Activated T-helper 2 cell treated with anti-CD3 and anti-CD28 coated beads, Interferon-gamma antibody, Interleukin-2, Interleukin-4, amounts not matched to agents 10 μg/mL and 5 μg/mL and 100 μg/mL, durations not matched to agents 14 hours and 24 hours and 36 hours (primary cell): Measurements from ENCODE around the gene OTOP3. TPM values are rescaled to one million over a fixed set of nuclear protein-coding genes. Genes with fewer than 3 reads are reported as not detected.
A peak's percentile ranks its signal among the peaks of the same experiment; 100 is the strongest.
"Not testable (repeated sequence)": the region's sequence is repeated elsewhere in the genome, so short reads cannot be mapped to it uniquely, and the experiment has no call there.

Source experiments
- DNase-seq: peaks from one replicate; pipeline ENCODE4 v3.0.0; 2021; ENCODE audit warnings: low spot score
- H3K27ac Mint-ChIP-seq: one replicate; pipeline ENCODE4 v1.8.0; 2021; ENCODE audit warnings: mixed read lengths
- H3K27me3 Mint-ChIP-seq: one replicate; pipeline ENCODE4 v1.8.0; 2021; ENCODE audit warnings: low read depth, mixed read lengths
- H3K36me3 Mint-ChIP-seq: one replicate; pipeline ENCODE4 v1.8.0; 2021; ENCODE audit warnings: low read depth, mixed read lengths
- H3K4me1 Mint-ChIP-seq: one replicate; pipeline ENCODE4 v1.8.0; 2021; ENCODE audit warnings: low read depth, mixed read lengths
- H3K4me3 Mint-ChIP-seq: one replicate; pipeline ENCODE4 v1.8.0; 2021; ENCODE audit warnings: low read depth, mild to moderate bottlenecking, moderate library complexity, mixed read lengths
- H3K9me3 Mint-ChIP-seq: one replicate; pipeline ENCODE4 v1.8.0; 2021; ENCODE audit warnings: mixed read lengths
- intact Hi-C: fragments of 100-400 bp; cut with micrococcal nuclease; formaldehyde crosslinking; loops from one replicate; pipeline ENCODE4 v1.15.1; 2023
- total RNA-seq: library from RNA; stranded (reverse); gene quantifications from 2 replicates; pipeline ENCODE4 v1.2.3, GENCODE V29; 2022

Gene OTOP3
- total RNA-seq, 1 donor from 2014 or later = not detected

DNA sequence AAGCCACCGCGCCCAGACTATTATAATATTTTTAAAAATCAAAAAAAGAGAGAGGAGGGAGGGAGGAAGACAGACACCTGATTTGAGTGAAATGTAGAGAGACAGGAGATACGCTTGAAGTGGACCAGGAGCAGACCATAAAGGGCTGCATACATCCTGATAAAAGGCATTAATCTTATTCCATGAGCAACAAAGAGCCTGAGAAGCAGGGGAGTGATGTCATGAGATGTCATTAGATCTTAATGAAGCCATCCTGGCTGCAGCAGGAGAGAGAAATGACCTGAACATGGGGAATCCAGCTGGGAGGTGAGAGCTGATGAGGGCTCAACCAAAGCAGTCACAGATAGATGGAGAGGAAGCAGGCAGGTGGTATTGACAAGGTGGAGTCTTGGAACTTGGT is 42.1 kb downstream of the OTOP3 start:
- peaks cover 30% of the 10 kb centered on the region for H3K27me3 Mint-ChIP-seq

DNA sequence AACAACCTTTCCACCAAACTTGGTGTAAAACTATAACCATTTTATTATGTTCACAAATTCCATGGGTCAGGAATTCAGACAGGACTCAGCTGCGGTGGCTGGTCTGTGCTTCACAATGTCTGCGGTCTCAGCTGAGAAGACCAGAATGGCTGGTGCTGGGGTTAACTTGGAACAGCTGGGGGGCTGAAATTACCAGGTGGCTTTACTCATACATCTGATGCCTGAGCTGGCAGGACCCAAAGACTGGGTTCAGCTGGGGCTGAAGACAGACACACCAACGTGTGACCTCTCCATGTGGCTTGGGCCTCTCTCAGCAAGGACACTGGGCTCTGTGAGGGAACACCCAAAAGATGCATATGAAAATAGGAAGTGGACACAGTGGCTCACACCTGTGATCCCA is 42.5 kb downstream of the OTOP3 start:
- intact Hi-C loops = no loop called here
- peaks cover 9% of the 10 kb centered on the region for H3K4me1 Mint-ChIP-seq
- H3K27ac Mint-ChIP-seq = no peak overlapping the region
- H3K27me3 Mint-ChIP-seq = peaks cover 26% of the 10 kb centered on the region
- H3K9me3 Mint-ChIP-seq = no peaks in the 10 kb centered on the region
- H3K4me3 Mint-ChIP-seq = no peak overlapping the region
- no peaks in the 10 kb centered on the region for H3K36me3 Mint-ChIP-seq
- DNase-seq = no peak

More for the DNA sequence above, 42.1 kb downstream of the OTOP3 start:
- intact Hi-C loops = no loop called here
- Mint-ChIP-seq H3K4me3 (no peak overlapping the region), H3K27ac (no peak overlapping the region), H3K9me3 (no peaks in the 10 kb centered on the region), H3K36me3 (no peaks in the 10 kb centered on the region), H3K4me1 (peaks cover 13% of the 10 kb centered on the region)
- no peak for DNase-seq

DNA sequence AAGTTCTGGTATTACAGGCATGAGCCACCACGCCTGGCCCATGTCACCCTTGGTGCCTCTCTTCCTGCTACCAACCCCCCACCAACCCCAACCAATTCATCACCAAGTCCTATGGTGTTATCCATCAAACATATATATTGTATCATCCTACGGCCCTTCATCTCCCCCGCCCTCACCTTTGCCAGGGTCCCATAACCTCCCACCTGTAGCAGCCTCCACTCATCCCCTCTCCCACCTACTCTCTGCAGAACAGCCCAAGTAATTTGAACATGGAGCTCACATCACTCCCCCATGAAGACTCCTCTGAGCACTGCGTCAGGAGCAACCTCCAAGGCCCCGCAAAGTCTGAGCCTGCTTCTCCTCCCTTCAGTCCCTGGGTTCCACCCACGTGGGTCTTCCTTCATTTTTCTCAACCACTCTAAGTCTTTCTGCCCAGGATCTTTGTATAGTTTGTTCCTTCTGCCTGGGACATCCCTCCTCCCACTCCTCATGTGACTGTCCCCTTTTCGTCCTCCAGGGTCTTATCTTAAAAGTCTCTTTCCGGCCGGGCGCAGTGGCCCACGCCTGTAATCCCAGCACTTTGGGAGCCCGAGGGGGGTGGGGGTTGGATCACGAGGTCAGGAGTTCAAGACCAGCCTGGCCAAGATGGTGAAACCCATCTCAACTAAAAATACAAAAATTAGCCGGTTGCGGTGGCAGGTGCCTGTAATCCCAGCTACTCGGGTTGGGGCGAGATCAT is 43.9 kb downstream of the OTOP3 start:
- peaks cover 10% of the 10 kb centered on the region for H3K4me1 Mint-ChIP-seq
- intact Hi-C loops = loop anchor here (5.0 to 10.0 kb wide), 3 partner anchors 53 to 195 kb away; no protein-coding TSS in a partner anchor
- no peaks in the 10 kb centered on the region for H3K9me3 Mint-ChIP-seq
- H3K27me3 Mint-ChIP-seq = peaks cover 29% of the 10 kb centered on the region
- H3K36me3 Mint-ChIP-seq = no peaks in the 10 kb centered on the region
- DNase-seq = no peak
- no peak overlapping the region for H3K4me3 Mint-ChIP-seq
- H3K27ac Mint-ChIP-seq = no peak overlapping the region

DNA sequence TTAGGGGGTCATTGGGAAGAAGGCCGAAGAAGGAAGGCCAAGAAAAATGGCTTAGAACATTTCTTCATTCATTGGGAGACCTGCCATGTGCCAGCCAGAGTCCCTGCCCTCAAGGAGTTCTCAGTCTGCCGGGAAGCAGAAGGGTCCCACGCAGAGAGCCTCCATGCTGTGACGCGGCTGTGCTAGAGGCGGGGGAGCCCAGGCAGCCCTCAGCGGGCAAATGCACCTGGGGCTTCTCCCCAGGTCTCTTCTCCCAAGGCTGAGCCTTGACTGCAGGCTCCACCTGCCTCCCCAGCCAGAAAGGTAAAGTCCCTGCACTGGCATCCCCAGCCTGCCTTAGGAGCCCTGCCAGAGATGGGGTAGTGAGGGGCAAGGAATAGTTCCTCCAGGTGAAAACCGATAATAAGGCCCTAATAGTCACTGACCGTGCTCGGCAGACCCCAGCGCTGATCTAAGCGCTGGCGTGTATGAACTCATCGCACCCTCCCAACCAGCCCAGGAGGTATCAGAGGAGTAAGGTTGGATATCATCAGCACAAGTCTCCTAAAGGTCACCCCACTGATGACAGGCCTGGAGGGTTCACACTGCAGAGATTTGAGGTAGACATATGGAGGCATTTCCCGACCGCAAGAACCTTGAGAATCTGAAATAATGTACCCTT is 45.8 kb downstream of the OTOP3 start:
- H3K4me1 Mint-ChIP-seq = peaks cover 12% of the 10 kb centered on the region
- no peak for DNase-seq
- H3K27ac Mint-ChIP-seq = peak overlapping the region; percentile 29
- no peaks in the 10 kb centered on the region for H3K36me3 Mint-ChIP-seq
- no peaks in the 10 kb centered on the region for H3K9me3 Mint-ChIP-seq
- peak overlapping the region; percentile 76 for H3K4me3 Mint-ChIP-seq
- intact Hi-C loops = loop anchor here (5.0 to 10.0 kb wide), 3 partner anchors 51 to 197 kb away; no protein-coding TSS in a partner anchor
- peaks cover 35% of the 10 kb centered on the region for H3K27me3 Mint-ChIP-seq

DNA sequence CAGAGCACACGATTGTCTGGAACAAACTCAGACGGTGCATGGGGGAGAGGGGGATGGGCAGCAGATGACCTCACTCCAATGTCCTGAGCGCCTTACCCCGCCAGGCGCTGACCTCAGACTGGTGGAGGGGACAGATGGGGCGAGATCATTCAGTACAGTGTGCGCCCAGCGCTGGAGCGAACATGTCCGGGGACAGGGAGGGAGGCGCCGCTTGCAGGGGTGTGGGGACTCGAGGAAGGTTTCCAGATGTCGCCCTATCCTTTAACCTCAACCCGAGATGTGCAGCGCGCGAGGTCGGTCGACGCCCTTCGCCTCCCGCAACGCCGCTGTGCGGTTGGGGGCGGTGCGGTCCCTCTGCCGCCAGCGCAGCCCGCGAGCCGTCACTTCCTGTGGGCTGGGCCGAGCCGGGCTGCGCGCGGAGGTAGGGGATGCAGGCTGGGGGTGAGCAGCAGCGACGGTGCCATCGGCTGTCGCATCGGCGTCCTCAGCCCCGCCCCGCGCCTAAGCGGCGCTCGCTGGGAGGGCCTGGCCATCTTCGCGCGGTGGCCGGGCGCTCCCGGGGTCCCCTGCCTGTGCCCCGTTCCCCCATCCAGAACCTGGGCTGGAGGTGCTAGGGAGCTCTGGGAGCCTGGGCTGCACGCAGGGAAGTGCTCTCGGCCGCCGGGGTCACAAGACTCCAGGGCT is 46.4 kb downstream of the OTOP3 start:
- peak; percentile 77 for DNase-seq
- Mint-ChIP-seq H3K27ac (peak overlapping the region; percentile 29), H3K4me3 (peak overlapping the region; percentile 76), H3K36me3 (no peaks in the 10 kb centered on the region), H3K9me3 (no peaks in the 10 kb centered on the region), H3K27me3 (peaks cover 37% of the 10 kb centered on the region), H3K4me1 (peaks cover 17% of the 10 kb centered on the region)
- intact Hi-C loops = loop anchor here (2.0 to 10.0 kb wide), 4 partner anchors 31 to 197 kb away; partner anchors contain the start of gene MRPL58

DNA sequence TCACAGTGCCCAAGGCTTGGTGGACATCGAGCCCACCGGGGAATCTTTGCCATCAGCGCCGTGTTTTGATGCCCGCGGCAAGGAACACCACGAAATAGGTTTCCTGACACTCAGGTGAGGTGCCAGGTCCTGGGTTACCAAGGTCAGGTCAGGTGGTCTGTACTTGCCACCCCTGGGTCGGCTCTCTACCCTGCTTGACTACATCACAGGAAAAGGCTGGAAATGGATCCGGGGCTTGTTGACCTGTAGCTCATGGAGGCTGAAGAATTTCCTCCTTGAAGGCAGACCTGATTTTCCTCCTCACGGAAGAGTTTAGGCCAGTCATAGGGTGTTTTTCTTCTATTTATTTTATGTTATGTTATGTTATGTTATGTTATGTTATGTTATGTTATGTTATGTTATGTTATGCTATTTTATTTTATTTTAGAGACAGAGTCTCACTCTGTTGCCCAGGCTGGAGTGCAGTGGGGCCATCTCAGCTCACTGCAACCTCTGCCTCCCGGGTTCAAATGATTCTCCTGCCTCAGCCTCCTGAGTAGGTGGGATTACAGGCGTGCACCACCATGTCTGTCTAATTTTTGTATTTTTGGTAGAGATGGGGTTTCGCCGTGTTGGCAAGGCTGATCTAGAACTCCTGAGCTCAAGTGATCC is 47.1 kb downstream of the OTOP3 start:
- peaks cover 38% of the 10 kb centered on the region for H3K27me3 Mint-ChIP-seq
- peak overlapping the region; percentile 76 for H3K4me3 Mint-ChIP-seq
- not testable (repeated sequence) for DNase-seq, H3K9me3 Mint-ChIP-seq, H3K27ac Mint-ChIP-seq, H3K36me3 Mint-ChIP-seq
- H3K4me1 Mint-ChIP-seq = peaks cover 19% of the 10 kb centered on the region
- intact Hi-C loops = loop anchor here (2.0 to 10.0 kb wide), 4 partner anchors 30 to 198 kb away; partner anchors contain the start of gene MRPL58

DNA sequence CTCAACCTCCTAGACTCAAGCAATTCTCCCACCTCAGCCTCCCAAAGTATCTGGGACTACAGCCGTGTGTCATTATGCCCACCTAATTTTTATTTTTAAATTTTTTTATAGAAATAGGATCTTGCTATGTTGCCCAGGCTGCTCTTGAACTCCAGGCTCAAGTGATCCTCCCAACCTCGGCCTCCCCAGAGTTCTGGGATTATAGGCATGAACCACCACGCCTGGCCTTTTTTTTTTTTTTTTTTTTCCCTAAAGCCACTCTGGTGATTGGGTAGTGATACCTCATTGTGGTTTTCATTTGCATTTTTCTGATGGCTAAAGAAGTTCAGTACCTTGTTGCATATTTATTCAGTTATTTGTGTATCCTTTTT is 50.5 kb downstream of the OTOP3 start:
- H3K27ac Mint-ChIP-seq = no peak overlapping the region
- no peak for DNase-seq
- H3K36me3 Mint-ChIP-seq = no peaks in the 10 kb centered on the region
- H3K4me3 Mint-ChIP-seq = no peak overlapping the region
- H3K4me1 Mint-ChIP-seq = peaks cover 17% of the 10 kb centered on the region
- no peaks in the 10 kb centered on the region for H3K9me3 Mint-ChIP-seq
- intact Hi-C loops = loop anchor here (10.0 kb wide), 2 partner anchors 129 to 201 kb away; no protein-coding TSS in a partner anchor
- H3K27me3 Mint-ChIP-seq = peaks cover 33% of the 10 kb centered on the region

DNA sequence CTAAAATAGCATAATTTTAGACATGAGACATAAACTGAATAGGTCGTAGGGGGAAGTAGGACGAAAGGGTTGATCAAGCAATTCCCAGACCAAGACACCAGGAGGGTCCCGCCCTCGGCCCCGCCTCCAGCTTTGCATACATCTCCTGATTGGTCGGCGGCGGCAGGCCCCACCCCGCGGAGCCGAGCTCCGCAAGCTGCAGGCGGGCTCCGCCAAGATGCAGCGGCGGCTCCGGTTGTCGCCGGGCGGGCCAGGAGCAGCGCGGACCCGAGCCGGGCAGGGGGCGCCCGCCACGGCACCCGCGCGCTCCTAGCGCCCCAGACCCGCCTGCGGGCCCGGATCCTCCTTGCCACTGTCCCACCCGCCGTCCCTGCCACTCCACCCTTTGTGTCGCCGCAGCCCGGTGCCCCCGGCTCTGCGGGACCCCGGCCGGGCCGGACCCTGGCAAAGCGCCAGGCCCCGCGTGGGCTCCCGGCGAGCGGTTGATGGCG is 51.8 kb downstream of the OTOP3 start, which contains the start of gene CDR2L:
TSS of gene CDR2L (plus strand) at position 215 of the 491 bp plus-strand sequence. CDS start 412 bp downstream, outside the sequence.
- Mint-ChIP-seq H3K36me3 (no peaks in the 10 kb centered on the region), H3K9me3 (no peaks in the 10 kb centered on the region), H3K4me3 (peak within 1 kb of the TSS; percentile 83), H3K27me3 (peaks cover 35% of the 10 kb centered on the region), H3K4me1 (peaks cover 10% of the 10 kb centered on the region), H3K27ac (no peak within 1 kb of the TSS)
- intact Hi-C loops = loop anchor here (10.0 kb wide), 2 partner anchors 127 to 203 kb away; no protein-coding TSS in a partner anchor
- DNase-seq = peak; percentile 88

DNA sequence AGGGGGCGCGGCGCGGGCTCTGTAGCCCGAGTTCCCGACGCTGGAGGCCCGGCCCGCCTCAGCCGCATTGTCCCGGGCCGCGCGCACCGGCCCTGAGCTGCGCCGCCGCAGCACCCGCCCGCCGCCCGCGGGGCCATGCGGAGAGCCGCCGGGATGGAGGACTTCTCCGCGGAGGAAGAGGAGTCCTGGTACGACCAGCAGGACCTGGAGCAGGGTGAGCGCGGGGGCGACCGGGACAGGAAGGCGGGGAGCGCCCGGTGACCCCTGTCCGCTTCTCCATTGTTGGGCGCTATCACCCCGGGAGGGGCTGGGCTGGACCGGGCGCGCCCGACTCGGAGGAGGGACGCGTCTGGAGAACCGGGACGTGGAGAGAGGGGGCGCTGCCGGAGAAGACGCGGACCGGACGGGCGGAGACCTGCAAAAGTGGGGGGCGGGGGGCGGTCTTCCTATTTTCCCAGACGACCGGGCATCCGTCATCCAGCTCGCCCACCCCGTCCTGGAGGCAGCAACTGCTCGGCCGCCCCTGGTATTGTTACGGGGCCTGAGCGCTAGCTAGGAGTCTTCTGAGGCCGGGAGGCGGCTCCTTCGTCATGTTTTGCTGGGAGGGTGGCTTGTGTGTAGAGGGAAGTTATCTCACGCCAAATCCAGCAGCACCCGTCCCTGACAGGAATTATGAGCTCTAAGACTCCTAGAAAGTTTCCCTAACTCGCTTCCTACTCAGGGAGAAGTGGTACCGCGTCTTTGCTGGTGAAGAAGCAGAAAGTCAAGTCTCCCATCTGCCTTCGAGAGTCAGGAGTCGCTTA is 52.4 kb downstream of the OTOP3 start:
- peaks cover 10% of the 10 kb centered on the region for H3K4me1 Mint-ChIP-seq
- intact Hi-C loops = loop anchor here (10.0 kb wide), 2 partner anchors 127 to 203 kb away; no protein-coding TSS in a partner anchor
- H3K27ac Mint-ChIP-seq = no peak overlapping the region
- no peak for DNase-seq
- peaks cover 41% of the 10 kb centered on the region for H3K27me3 Mint-ChIP-seq
- H3K9me3 Mint-ChIP-seq = no peaks in the 10 kb centered on the region
- H3K36me3 Mint-ChIP-seq = no peaks in the 10 kb centered on the region
- H3K4me3 Mint-ChIP-seq = peak overlapping the region; percentile 69

DNA sequence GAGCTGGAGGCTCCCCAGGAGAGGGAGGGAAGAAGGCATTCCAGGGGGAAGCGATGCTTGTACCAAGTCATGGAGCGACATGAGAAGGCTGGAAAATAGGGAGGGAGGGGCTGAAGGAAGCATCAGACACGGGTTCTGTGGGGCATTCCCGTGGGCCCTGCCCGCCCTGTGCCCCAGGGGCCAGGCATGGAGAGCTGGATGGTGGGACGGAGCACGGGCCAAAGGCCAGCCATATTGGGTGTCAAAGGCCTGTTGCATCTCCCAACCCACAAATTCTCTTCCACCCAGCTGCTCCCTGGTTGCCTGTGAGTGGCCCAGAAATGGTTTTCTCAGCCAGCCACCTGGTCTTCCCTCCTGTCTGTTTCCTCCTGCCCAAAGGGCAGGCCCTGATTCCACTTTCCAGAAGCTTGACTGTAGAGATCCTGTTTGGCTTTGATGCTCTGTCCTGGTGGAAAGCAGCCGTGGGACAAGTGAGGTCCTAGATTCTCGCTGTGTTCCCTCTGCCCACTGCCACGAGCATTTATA is 54.9 kb downstream of the OTOP3 start:
- intact Hi-C loops = no loop called here
- H3K4me3 Mint-ChIP-seq = no peak overlapping the region
- H3K9me3 Mint-ChIP-seq = no peaks in the 10 kb centered on the region
- peaks cover 9% of the 10 kb centered on the region for H3K4me1 Mint-ChIP-seq
- DNase-seq = no peak
- H3K27me3 Mint-ChIP-seq = peaks cover 31% of the 10 kb centered on the region
- no peaks in the 10 kb centered on the region for H3K36me3 Mint-ChIP-seq
- H3K27ac Mint-ChIP-seq = no peak overlapping the region

DNA sequence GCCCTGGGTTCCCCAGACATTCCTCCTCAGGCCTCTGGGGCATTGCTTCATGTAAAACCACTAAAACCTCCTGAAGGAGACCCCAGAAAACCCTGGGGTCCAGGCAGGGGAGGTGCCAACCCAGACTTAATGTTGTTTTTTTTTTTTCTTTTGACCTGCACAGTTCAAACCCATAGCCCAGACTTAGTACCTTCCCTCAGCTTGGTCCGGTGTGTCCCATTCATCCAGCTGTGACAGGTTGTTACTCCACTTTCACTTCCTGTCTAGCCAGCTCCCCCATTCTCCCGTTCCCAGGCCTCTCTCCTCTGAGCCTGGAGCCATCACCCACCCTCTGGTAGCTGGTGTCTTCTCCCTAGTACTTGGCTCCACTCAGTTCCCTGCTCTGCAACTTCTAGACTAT is 56.5 kb downstream of the OTOP3 start:
- H3K27ac Mint-ChIP-seq = no peak overlapping the region

More for the DNA sequence above, 56.5 kb downstream of the OTOP3 start:
- Mint-ChIP-seq H3K27me3 (peaks cover 24% of the 10 kb centered on the region), H3K36me3 (no peaks in the 10 kb centered on the region), H3K4me1 (peaks cover 1% of the 10 kb centered on the region), H3K4me3 (no peak overlapping the region), H3K9me3 (no peaks in the 10 kb centered on the region)
- DNase-seq = no peak
- intact Hi-C loops = no loop called here
